HG03025 (cell line): ENCODE data around the gene CSRNP2.
"Not testable (repeated sequence)": the region's sequence is repeated elsewhere in the genome, so short reads cannot be mapped to it uniquely, and the experiment has no call there.

Source experiments
- ATAC-seq: cut with Tn5 transposase; IDR thresholded peaks from one replicate; pipeline ENCODE4 v1.9.1; 2021; ENCODE audit warnings: mild to moderate bottlenecking, moderate library complexity; ENCODE audit not compliant: unreplicated experiment, low FRiP score

Gene CSRNP2

GRCh38 chr12:51078866-51079265 is 4.5 kb downstream of the CSRNP2 start:
- not testable (repeated sequence) for ATAC-seq

GRCh38 chr12:51078346-51078745 is 5.0 kb downstream of the CSRNP2 start:
- not testable (repeated sequence) for ATAC-seq

GRCh38 chr12:51077930-51078329 is 5.5 kb downstream of the CSRNP2 start:
- no peak for ATAC-seq

GRCh38 chr12:51076236-51076930 is 7.0 kb downstream of the CSRNP2 start:
- ATAC-seq, result no peak

- no peak for ATAC-seq
These were observed 8.0 kb downstream of the CSRNP2 start for GRCh38 chr12:51075390-51075789.

- no peak for ATAC-seq
These were observed 11.7 kb downstream of the CSRNP2 start for GRCh38 chr12:51071663-51072062.

- no peak for ATAC-seq
These were observed 13.4 kb downstream of the CSRNP2 start for GRCh38 chr12:51070004-51070403.

- ATAC-seq, result no peak
These were observed 15.6 kb downstream of the CSRNP2 start for GRCh38 chr12:51067771-51068170.

- ATAC-seq, result no peak
These were observed 16.2 kb downstream of the CSRNP2 start for GRCh38 chr12:51067229-51067628.

GRCh38 chr12:51065530-51065929 is 17.9 kb downstream of the CSRNP2 start:
- ATAC-seq, result no peak

GRCh38 chr12:51062631-51063397 is 20.6 kb downstream of the CSRNP2 start:
- ATAC-seq, result no peak

- no peak for ATAC-seq
These were observed 24.3 kb downstream of the CSRNP2 start for GRCh38 chr12:51059086-51059485.

GRCh38 chr12:51056242-51056641 is 27.2 kb downstream of the CSRNP2 start:
- ATAC-seq, result no peak

- no peak for ATAC-seq
These were observed 28.3 kb downstream of the CSRNP2 start for GRCh38 chr12:51055060-51055459.

GRCh38 chr12:51051787-51052186 is 31.6 kb downstream of the CSRNP2 start:
- ATAC-seq, result no peak

GRCh38 chr12:51049525-51049924 is 33.9 kb downstream of the CSRNP2 start:
- no peak for ATAC-seq

GRCh38 chr12:51048661-51049251 is 34.6 kb downstream of the CSRNP2 start:
- ATAC-seq, result no peak

GRCh38 chr12:51047655-51048540 is 35.5 kb downstream of the CSRNP2 start, which contains the start of gene LETMD1:
Gene LETMD1 (plus strand): TSS chr12:51048327. CDS start chr12:51048357, 30 bp downstream.
- ATAC-seq, result peak; percentile 92

- no peak for ATAC-seq
These were observed 47.1 kb downstream of the CSRNP2 start for GRCh38 chr12:51036279-51036678.

GRCh38 chr12:51033457-51034089 is 49.8 kb downstream of the CSRNP2 start:
- ATAC-seq, result no peak
